HUDEP-2 (cell line): Measurements from ENCODE around the gene CIITA.
A peak's percentile ranks its signal among the peaks of the same experiment; 100 is the strongest.

Source experiments
- DNase-seq, 76 experiments: peaks; one replicate each; lab custom pipeline; 2025; ENCODE audit not compliant: unreplicated experiment in 76 of 76; lab: John Stamatoyannopoulos, UW

Gene CIITA

DNA sequence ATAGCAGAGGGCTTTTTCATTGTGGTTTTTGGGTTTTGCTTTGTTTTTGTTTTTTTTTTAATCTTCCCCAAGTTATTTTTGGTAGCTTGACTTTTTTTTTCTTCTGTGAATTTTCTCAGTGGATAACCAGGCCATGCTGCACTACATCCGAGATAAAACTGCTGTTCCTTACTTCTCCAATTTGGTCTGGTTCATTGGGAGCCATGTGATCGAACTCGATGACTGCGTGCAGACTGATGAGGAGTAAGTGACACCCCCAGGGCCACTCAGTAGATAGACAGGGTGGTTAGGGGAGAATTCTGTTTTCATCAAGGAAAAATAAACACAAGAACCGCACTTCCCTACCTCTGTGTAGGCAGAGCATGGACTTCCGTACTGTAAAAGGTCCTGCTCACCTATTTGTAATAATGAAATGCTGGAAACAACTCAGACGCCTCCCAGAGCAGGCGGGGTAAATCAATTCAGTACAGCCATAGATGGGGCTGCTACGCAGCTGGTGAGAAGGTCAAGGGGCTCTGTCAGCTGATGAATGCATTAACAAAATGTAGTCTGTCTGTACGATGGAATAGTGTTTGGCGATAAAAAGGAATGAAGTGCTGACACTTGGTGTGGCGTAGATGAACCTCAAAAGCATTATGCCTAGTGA lies 95.9 kb downstream of the CIITA start:
- no peak for DNase-seq

DNA sequence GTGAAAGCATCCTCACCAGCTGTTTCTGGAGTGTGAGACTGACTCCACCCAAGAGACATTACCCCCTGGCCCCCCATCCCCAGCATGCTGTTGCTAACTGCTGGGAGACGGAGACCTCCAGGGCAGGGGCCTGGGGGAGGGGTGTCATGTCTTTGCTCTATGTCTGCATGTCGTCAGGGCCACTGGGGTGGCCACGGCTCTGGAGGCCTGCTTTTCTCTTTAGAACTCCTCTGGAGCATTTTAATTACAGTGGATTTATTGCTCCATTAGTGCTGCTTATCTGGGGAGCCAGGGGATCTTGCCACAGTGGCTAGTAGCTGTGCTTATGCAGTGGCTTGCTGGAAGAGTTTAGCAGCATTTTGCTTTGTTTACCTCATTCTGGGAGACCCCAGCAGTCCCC lies 99.6 kb downstream of the CIITA start:
- DNase-seq, result no peak

GRCh38 chr16:10978124-10978523 lies 101.1 kb downstream of the CIITA start:
- DNase-seq, result no peak

DNA sequence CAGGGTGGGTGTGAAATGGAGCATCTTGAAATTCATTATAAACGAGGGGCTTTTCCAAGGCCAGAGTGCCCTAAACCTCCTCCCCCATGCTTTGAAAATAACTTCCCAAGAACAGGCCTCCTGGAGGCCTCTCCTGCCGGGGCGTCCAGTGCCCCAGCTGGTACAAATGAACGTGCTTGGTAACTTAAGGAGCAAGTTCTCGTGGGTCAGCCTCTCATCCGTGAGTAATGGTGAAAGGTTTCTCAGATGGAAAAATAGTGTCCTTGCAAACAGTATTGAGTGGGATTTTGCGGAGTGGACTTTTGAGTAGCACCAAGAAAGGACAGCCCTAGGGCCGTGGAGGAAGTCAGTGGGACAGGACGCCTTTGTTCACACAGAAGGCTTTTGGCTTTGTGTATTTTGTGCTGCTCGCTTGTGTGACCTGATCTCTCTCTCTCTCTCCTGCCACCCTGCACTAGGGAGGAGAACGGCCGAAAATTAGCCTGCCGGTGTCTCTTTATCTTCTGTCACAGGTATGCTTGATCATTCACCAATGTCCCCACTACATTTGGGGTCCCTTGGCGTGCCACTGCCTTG lies 102.0 kb downstream of the CIITA start:
- no peak for DNase-seq

- DNase-seq, result no peak
Observed at GRCh38 chr16:10979717-10980601, 103.0 kb downstream of the CIITA start.

- no peak for DNase-seq
Observed at GRCh38 chr16:10980813-10981212, 103.8 kb downstream of the CIITA start.

DNA sequence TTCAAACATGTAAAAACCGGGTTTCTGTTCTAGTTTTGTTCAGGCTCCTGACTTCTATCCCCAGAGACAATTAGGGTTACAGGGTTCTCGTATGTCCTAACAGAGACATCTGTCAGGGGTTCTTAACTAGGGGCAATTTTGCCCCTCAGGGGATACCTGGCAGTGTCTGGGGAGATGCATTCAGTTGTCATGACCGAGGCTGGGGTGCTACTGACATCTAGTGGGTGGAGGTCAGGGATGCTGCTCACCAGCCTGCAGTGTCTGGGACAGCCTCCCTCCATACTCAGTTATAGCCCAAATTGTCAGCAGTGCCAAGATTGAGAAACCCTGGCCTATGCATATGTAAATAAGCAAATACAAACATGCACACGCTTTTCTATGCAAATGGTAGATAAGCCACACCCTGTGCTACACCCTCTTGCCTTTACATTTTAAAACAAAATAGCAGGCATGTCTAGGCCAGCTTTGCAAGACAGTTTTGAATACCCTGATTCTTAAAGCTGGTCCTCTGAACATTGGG lies 104.8 kb downstream of the CIITA start:
- DNase-seq, result peak in 48 of 76 experiments; percentile 4 to 60 (median 34)

- no peak for DNase-seq
Observed at GRCh38 chr16:10982465-10983150, 105.6 kb downstream of the CIITA start.

DNA sequence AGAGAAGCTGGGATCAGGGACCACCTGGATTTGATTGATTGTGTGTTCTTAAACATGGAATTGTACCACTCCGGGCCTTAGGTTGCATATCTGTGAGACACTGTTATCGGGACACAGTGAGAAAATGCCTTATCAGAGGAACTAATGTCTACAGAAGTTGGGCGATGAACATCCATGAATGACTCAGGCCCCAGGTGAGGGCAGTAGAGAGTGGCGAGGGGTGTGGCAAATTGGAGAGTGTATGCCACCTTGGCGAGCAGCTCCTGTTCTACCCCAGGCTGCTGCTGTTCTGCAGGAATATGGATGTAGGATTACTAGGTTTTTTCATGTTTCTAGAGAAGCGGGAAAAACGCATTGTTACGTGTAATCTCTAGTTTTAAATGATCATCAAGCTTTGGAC lies 106.2 kb downstream of the CIITA start:
- peak in 1 of 76 experiments; percentile 3 for DNase-seq

DNA sequence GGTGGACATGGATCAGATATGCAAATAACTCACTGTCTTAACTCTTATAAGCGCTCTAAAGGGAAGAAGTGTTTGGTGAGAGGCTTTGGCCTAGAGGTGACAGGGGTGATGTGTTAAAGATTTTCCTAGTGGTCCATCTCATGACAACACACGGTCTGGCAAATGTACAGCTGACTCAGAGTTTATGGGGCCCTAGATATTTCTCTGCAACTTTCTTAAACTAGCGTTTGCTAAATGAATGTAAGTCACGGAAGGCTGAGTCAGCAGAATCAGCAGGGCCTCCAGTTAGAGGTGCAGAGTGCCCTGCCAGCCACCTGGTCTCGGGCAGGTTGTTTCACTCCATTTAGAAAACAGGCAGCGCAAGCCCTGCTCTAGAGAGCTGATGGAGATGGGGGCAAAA lies 107.5 kb downstream of the CIITA start:
- no peak for DNase-seq
